ENCODE results near the gene DNAJC21.

Gene DNAJC21

DNA sequence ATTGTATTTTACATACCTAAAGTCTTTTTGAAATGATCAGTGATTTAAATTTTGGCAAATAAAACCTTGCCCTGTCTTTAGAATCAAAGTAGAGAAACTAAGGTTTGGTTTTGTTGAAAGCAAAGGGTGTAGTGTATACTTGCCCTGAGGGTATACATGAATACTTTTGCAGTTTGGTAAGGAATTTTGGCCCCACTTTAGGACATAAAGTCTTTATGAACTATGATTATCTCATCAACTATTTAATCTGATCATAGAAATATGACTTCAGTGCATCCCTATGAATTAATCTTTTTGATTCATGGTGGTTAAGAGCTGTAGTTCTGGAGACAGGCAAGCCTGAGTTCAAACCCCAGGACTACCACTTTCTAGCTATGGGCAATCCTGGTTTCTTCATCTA lies 31.7 kb upstream of the DNAJC21 start:
- no peak overlapping the region for H3K4me2 ChIP-seq (ENCODE audit: insufficient read depth, low read length, poor library complexity, severe bottlenecking)
- no peak overlapping the region for H4K8ac ChIP-seq (ENCODE audit: low read depth, low read length)
- no peaks in the 10 kb centered on the region for H3K79me1 ChIP-seq (ENCODE audit: low read depth, low read length)
- H2BK15ac ChIP-seq (ENCODE audit: low read length): no peak overlapping the region
- H4K91ac ChIP-seq (ENCODE audit: low read depth, low read length, poor library complexity): no peak overlapping the region
- no peaks in the 10 kb centered on the region for H3K9me3 ChIP-seq (replicated peaks in 1 of 2; ENCODE audit: control insufficient read depth in 2 of 2, insufficient read depth in 1 of 2, low read depth in 1 of 2, low read length in 2 of 2)
- H2AK5ac ChIP-seq (ENCODE audit: low read depth, low read length): no peak overlapping the region
- H3K27me3 ChIP-seq (ENCODE audit: control insufficient read depth in 3 of 3, insufficient read depth in 3 of 3, low read depth in 1 of 3, low read length in 3 of 3): no peaks in the 10 kb centered on the region
- H3K27ac ChIP-seq (replicated peaks; ENCODE audit: low read length): no peak overlapping the region
- no peak overlapping the region for H3K4ac ChIP-seq (ENCODE audit: low read length)
- H3K18ac ChIP-seq (ENCODE audit: low read length): no peak overlapping the region
- no peaks in the 10 kb centered on the region for H3K4me1 ChIP-seq (ENCODE audit: control insufficient read depth in 2 of 2, insufficient read depth in 1 of 2, low read depth in 1 of 2, low read length in 2 of 2)
- no peak for DNase-seq (ENCODE audit: low spot score)
- H2BK5ac ChIP-seq (ENCODE audit: low read length): no peak overlapping the region
- H3K9ac ChIP-seq (ENCODE audit: low read depth, low read length, poor library complexity): no peak overlapping the region
- H2AFZ ChIP-seq (ENCODE audit: low read length): no peak overlapping the region
- no peak overlapping the region for H3K4me3 ChIP-seq (ENCODE audit: low read length in 2 of 2)
- no peak overlapping the region for H2BK120ac ChIP-seq (ENCODE audit: low read depth, low read length)
- H3K36me3 ChIP-seq (replicated peaks in 1 of 2; ENCODE audit: control insufficient read depth in 2 of 2, insufficient read depth in 2 of 2, low read length in 2 of 2): peaks cover 3 to 13% of the 10 kb centered on the region in 2 donors
- no peak overlapping the region for H3K14ac ChIP-seq (ENCODE audit: low read length)
- no peak overlapping the region for H2BK12ac ChIP-seq (ENCODE audit: low read length)
- H3K23ac ChIP-seq (ENCODE audit: low read depth, low read length, poor library complexity): no peak overlapping the region

- Histone ChIP-seq H2AFZ (ENCODE audit: low read length) (no peak overlapping the region), H3K4me2 (ENCODE audit: insufficient read depth, low read length, poor library complexity, severe bottlenecking) (no peak overlapping the region), H3K4me1 (ENCODE audit: control insufficient read depth in 2 of 2, insufficient read depth in 1 of 2, low read depth in 1 of 2, low read length in 2 of 2) (no peaks in the 10 kb centered on the region), H3K18ac (ENCODE audit: low read length) (no peak overlapping the region), H2BK120ac (ENCODE audit: low read depth, low read length) (no peak overlapping the region), H3K14ac (ENCODE audit: low read length) (no peak overlapping the region), H4K8ac (ENCODE audit: low read depth, low read length) (no peak overlapping the region), H3K27ac (replicated peaks; ENCODE audit: low read length) (no peak overlapping the region), H2BK12ac (ENCODE audit: low read length) (no peak overlapping the region), H3K36me3 (replicated peaks in 1 of 2; ENCODE audit: control insufficient read depth in 2 of 2, insufficient read depth in 2 of 2, low read length in 2 of 2) (peaks cover 3 to 18% of the 10 kb centered on the region in 2 donors), H2AK5ac (ENCODE audit: low read depth, low read length) (no peak overlapping the region), H2BK15ac (ENCODE audit: low read length) (no peak overlapping the region), H3K9ac (ENCODE audit: low read depth, low read length, poor library complexity) (no peak overlapping the region), H2BK5ac (ENCODE audit: low read length) (no peak overlapping the region), H4K91ac (ENCODE audit: low read depth, low read length, poor library complexity) (no peak overlapping the region), H3K27me3 (ENCODE audit: control insufficient read depth in 3 of 3, insufficient read depth in 3 of 3, low read depth in 1 of 3, low read length in 3 of 3) (no peaks in the 10 kb centered on the region), H3K9me3 (replicated peaks in 1 of 2; ENCODE audit: control insufficient read depth in 2 of 2, insufficient read depth in 1 of 2, low read depth in 1 of 2, low read length in 2 of 2) (no peaks in the 10 kb centered on the region), H3K79me1 (ENCODE audit: low read depth, low read length) (no peaks in the 10 kb centered on the region), H3K4me3 (ENCODE audit: low read length in 2 of 2) (no peak overlapping the region), H3K23ac (ENCODE audit: low read depth, low read length, poor library complexity) (no peak overlapping the region), H3K4ac (ENCODE audit: low read length) (no peak overlapping the region)
- DNase-seq (ENCODE audit: low spot score): peak; percentile 51
- WGBS, 2 donors (ENCODE audit: extremely low coverage in 2 of 2, insufficient read length in 2 of 2, insufficient replicate concordance in 1 of 2): no CpG with 5 or more reads among the region's 3 CpGs
Observed at GRCh38 chr5:34898258-34898895, 31.0 kb upstream of the DNAJC21 start.

DNA sequence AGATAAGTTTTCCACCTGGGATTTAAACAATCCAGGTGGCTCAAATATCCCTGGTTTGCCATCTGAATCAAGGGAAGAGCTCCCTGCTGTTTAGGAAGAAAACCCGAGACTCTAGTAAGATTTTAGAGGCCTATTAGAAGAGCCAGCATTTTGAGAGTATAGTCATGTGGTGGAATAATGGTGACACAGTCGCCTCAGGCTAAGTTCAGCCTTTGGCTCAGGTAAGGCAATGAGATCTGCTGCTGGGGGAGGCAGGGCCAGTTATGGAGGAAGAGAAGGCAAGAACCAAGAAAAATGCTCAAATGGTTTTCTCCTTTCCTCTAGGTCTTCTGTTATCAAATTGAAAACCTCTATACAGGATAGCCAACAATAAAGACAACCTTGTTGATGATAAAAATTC lies 30.3 kb upstream of the DNAJC21 start:
- WGBS, 2 donors (ENCODE audit: extremely low coverage in 2 of 2, insufficient read length in 2 of 2, insufficient replicate concordance in 1 of 2): no CpG with 5 or more reads among the region's 2 CpGs

GRCh38 chr5:34900652-34901051 lies 28.7 kb upstream of the DNAJC21 start:
- Histone ChIP-seq H3K79me1 (ENCODE audit: low read depth, low read length) (no peaks in the 10 kb centered on the region), H3K4me2 (ENCODE audit: insufficient read depth, low read length, poor library complexity, severe bottlenecking) (no peak overlapping the region), H3K4ac (ENCODE audit: low read length) (no peak overlapping the region), H3K23ac (ENCODE audit: low read depth, low read length, poor library complexity) (no peak overlapping the region), H4K8ac (ENCODE audit: low read depth, low read length) (no peak overlapping the region), H2AFZ (ENCODE audit: low read length) (no peak overlapping the region), H3K18ac (ENCODE audit: low read length) (no peak overlapping the region), H3K27me3 (ENCODE audit: control insufficient read depth in 3 of 3, insufficient read depth in 3 of 3, low read depth in 1 of 3, low read length in 3 of 3) (no peaks in the 10 kb centered on the region), H2BK12ac (ENCODE audit: low read length) (no peak overlapping the region), H3K9me3 (replicated peaks in 1 of 2; ENCODE audit: control insufficient read depth in 2 of 2, insufficient read depth in 1 of 2, low read depth in 1 of 2, low read length in 2 of 2) (no peaks in the 10 kb centered on the region), H4K91ac (ENCODE audit: low read depth, low read length, poor library complexity) (no peak overlapping the region), H2AK5ac (ENCODE audit: low read depth, low read length) (no peak overlapping the region), H3K27ac (replicated peaks; ENCODE audit: low read length) (no peak overlapping the region), H2BK5ac (ENCODE audit: low read length) (no peak overlapping the region), H2BK15ac (ENCODE audit: low read length) (no peak overlapping the region), H2BK120ac (ENCODE audit: low read depth, low read length) (no peak overlapping the region), H3K14ac (ENCODE audit: low read length) (no peak overlapping the region), H3K36me3 (replicated peaks in 1 of 2; ENCODE audit: control insufficient read depth in 2 of 2, insufficient read depth in 2 of 2, low read length in 2 of 2) (peaks cover 5 to 36% of the 10 kb centered on the region in 2 donors), H3K4me3 (ENCODE audit: low read length in 2 of 2) (no peak overlapping the region), H3K4me1 (ENCODE audit: control insufficient read depth in 2 of 2, insufficient read depth in 1 of 2, low read depth in 1 of 2, low read length in 2 of 2) (no peaks in the 10 kb centered on the region), H3K9ac (ENCODE audit: low read depth, low read length, poor library complexity) (no peak overlapping the region)
- no peak for DNase-seq (ENCODE audit: low spot score)
- WGBS, 2 donors (ENCODE audit: extremely low coverage in 2 of 2, insufficient read length in 2 of 2, insufficient replicate concordance in 1 of 2): no CpG with 5 or more reads among the region's 6 CpGs

More for the DNA sequence above, 30.3 kb upstream of the DNAJC21 start:
- no peak overlapping the region for H2AK5ac ChIP-seq (ENCODE audit: low read depth, low read length)
- no peak overlapping the region for H3K9ac ChIP-seq (ENCODE audit: low read depth, low read length, poor library complexity)
- H2BK120ac ChIP-seq (ENCODE audit: low read depth, low read length): no peak overlapping the region
- no peak overlapping the region for H3K23ac ChIP-seq (ENCODE audit: low read depth, low read length, poor library complexity)
- no peak for DNase-seq (ENCODE audit: low spot score)
- H3K27ac ChIP-seq (replicated peaks; ENCODE audit: low read length): no peak overlapping the region
- H2AFZ ChIP-seq (ENCODE audit: low read length): no peak overlapping the region
- H4K8ac ChIP-seq (ENCODE audit: low read depth, low read length): no peak overlapping the region
- H3K18ac ChIP-seq (ENCODE audit: low read length): no peak overlapping the region
- H2BK12ac ChIP-seq (ENCODE audit: low read length): no peak overlapping the region
- H2BK15ac ChIP-seq (ENCODE audit: low read length): no peak overlapping the region
- no peaks in the 10 kb centered on the region for H3K27me3 ChIP-seq (ENCODE audit: control insufficient read depth in 3 of 3, insufficient read depth in 3 of 3, low read depth in 1 of 3, low read length in 3 of 3)
- no peaks in the 10 kb centered on the region for H3K9me3 ChIP-seq (replicated peaks in 1 of 2; ENCODE audit: control insufficient read depth in 2 of 2, insufficient read depth in 1 of 2, low read depth in 1 of 2, low read length in 2 of 2)
- H4K91ac ChIP-seq (ENCODE audit: low read depth, low read length, poor library complexity): no peak overlapping the region
- H2BK5ac ChIP-seq (ENCODE audit: low read length): no peak overlapping the region
- no peaks in the 10 kb centered on the region for H3K79me1 ChIP-seq (ENCODE audit: low read depth, low read length)
- H3K36me3 ChIP-seq (replicated peaks in 1 of 2; ENCODE audit: control insufficient read depth in 2 of 2, insufficient read depth in 2 of 2, low read length in 2 of 2): peaks cover 3 to 24% of the 10 kb centered on the region in 2 donors
- no peak overlapping the region for H3K4me3 ChIP-seq (ENCODE audit: low read length in 2 of 2)
- H3K4me2 ChIP-seq (ENCODE audit: insufficient read depth, low read length, poor library complexity, severe bottlenecking): no peak overlapping the region
- no peak overlapping the region for H3K4ac ChIP-seq (ENCODE audit: low read length)
- no peaks in the 10 kb centered on the region for H3K4me1 ChIP-seq (ENCODE audit: control insufficient read depth in 2 of 2, insufficient read depth in 1 of 2, low read depth in 1 of 2, low read length in 2 of 2)
- H3K14ac ChIP-seq (ENCODE audit: low read length): no peak overlapping the region
